ENCODE data around the gene SLC51A. TPM values are rescaled to one million over a fixed set of nuclear protein-coding genes. Genes with fewer than 3 reads are reported as not detected.

SLC51A gene
- total RNA-seq (2021; fragmentation: NEBNext Ultra II Directional; extraction: Animal tissue kit (Norgen Biotek cat#: 25700)), result 7.7 and 9.8 TPM in 2 replicates
- polyA plus RNA-seq (2011; rRNA removed), result 6.3 and 8.3 TPM in 2 replicates
- 6.1 TPM for polyA plus RNA-seq (2011; cell fraction: cytosol; rRNA removed)
- polyA plus RNA-seq (2011; cell fraction: nucleus; rRNA removed), result 16.9 TPM
- 12.4 to 16.0 TPM (median 13.1 TPM) in 4 replicates for polyA plus RNA-seq (2012, experiment 1 of 2)
- 9.8 TPM for polyA plus RNA-seq (2012, experiment 2 of 2)
- 16.6 TPM for polyA plus RNA-seq (2013, experiment 1 of 2)
- polyA plus RNA-seq (2013, experiment 2 of 2), result 17.1 TPM
- polyA minus RNA-seq (2011; rRNA and poly(A)+ RNA removed), result 4.7 and 6.5 TPM in 2 replicates
- 5.9 TPM for polyA minus RNA-seq (2011; cell fraction: cytosol; rRNA and poly(A)+ RNA removed)
- 6.0 TPM for polyA minus RNA-seq (2011; cell fraction: nucleus; rRNA and poly(A)+ RNA removed)
- long read RNA-seq, experiment 1, partial matches to known transcripts, result 0 of 4 reads
- long read RNA-seq, experiment 1, other reads (novel, unspliced or antisense), result 2 of 4 reads
- long read RNA-seq, experiment 2, partial matches to known transcripts, result 0 of 3 reads
- long read RNA-seq, experiment 2, other reads (novel, unspliced or antisense), result 2 of 3 reads

DNA sequence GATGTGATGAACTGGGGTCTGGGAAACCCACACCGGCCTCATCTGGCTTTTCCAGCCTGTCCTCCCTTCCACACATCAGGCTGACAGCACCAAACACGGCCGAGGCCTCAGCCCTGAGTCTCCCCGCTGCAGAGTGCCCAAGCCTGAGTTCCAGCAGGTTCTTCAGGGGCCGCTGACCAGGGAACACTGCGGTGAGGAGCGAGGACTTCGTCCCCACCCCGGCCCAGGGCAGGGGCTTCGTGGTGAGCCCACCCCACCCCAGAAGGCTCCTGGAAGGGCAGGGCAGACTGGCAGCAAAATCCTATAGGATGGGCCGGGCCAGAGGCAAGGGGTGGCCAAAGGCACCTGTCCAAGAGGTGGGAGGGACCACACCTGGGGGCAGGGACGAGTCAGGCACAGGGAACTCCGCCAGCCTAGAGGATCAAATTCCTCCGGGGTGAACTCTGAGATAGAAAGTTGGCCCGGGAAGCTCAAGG lies at the start of gene SLC51A:
SLC51A (plus strand) TSS at position 446 of the 476 bp plus-strand sequence. CDS start 179 bp downstream, outside the sequence.
- FAIRE-seq (no peak), DNase-seq (ENCODE audit: low read depth in 1 of 2, low spot score in 2 of 2) (peak in 1 of 2 experiments; percentile 80)
- Histone ChIP-seq H2BK5ac (ENCODE audit: low read depth, low read length) (peak within 1 kb of the TSS; percentile 75; the same call in 1 of the 2 replicates), H2BK12ac (ENCODE audit: low read depth, low read length) (peak within 1 kb of the TSS; percentile 68; the same call in 1 of the 2 replicates), H3K23me2 (ENCODE audit: low read depth, low read length) (peaks cover 2% of the 10 kb centered on the region; the same call in 1 of the 2 replicates), H3K79me2 (ENCODE audit: control insufficient read depth in 1 of 2, insufficient read depth in 2 of 2, low read length in 2 of 2) (no peaks in the 10 kb centered on the region), H3K9me3 (ENCODE audit: insufficient read depth in 2 of 2, low read depth in 1 of 2, low read length in 1 of 2) (no peaks in the 10 kb centered on the region), H3K79me1 (ENCODE audit: low read depth, low read length) (no peaks in the 10 kb centered on the region), H3K27ac (ENCODE audit: low read depth, low read length) (no peak within 1 kb of the TSS), H2BK15ac (ENCODE audit: low read length) (no peak within 1 kb of the TSS), H3K4me2 (ENCODE audit: insufficient read depth in 1 of 2, low read depth in 2 of 2, low read length in 2 of 2) (peak within 1 kb of the TSS; percentile 78 to 92), H3K14ac (ENCODE audit: insufficient read length) (peak within 1 kb of the TSS; percentile 38), H2AK5ac (ENCODE audit: low read depth, low read length) (no peak within 1 kb of the TSS), H2BK120ac (replicated peaks; ENCODE audit: low read depth, low read length) (no peak within 1 kb of the TSS), H4K5ac (ENCODE audit: insufficient read length, low read depth, low read length) (peak within 1 kb of the TSS; percentile 2), H3K27me3 (replicated peaks in 1 of 4; ENCODE audit: control insufficient read depth in 3 of 4, extremely low read depth in 1 of 4, insufficient read depth in 3 of 4, low read length in 3 of 4) (no peaks in the 10 kb centered on the region), H4K8ac (ENCODE audit: extremely low read depth, insufficient read depth, low read length) (peak within 1 kb of the TSS; percentile 45), H3K36me3 (ENCODE audit: control insufficient read depth in 2 of 4, insufficient read depth in 4 of 4, low read length in 3 of 4) (no peaks in the 10 kb centered on the region), H3K9ac (replicated peaks in 1 of 4; ENCODE audit: extremely low read depth in 1 of 4, low read depth in 3 of 4, low read length in 3 of 4) (peak within 1 kb of the TSS in 2 of 4 experiments; percentile 14 to 39; a peak in 2 of 7 replicates), H3K4me1 (replicated peaks in 1 of 4; ENCODE audit: control insufficient read depth in 3 of 4, insufficient read depth in 4 of 4, low read length in 3 of 4) (peaks cover 0 to 20% (median 13%) of the 10 kb centered on the region in 4 experiments; a peak in 6 of 7 replicates), H2BK20ac (ENCODE audit: low read length) (no peak within 1 kb of the TSS), H4K20me1 (replicated peaks in 1 of 2; ENCODE audit: control insufficient read depth in 1 of 2, insufficient read depth in 2 of 2, low read length in 2 of 2) (no peaks in the 10 kb centered on the region), H2AFZ (ENCODE audit: low read length) (peak within 1 kb of the TSS; percentile 82), H3K4ac (replicated peaks; ENCODE audit: insufficient read length, low read depth, low read length) (peak within 1 kb of the TSS; percentile 94), H4K91ac (replicated peaks; ENCODE audit: insufficient read length, low read length) (peak within 1 kb of the TSS; percentile 84), H3K56ac (replicated peaks; ENCODE audit: insufficient read length, low read depth, low read length) (no peak within 1 kb of the TSS), H3K23ac (ENCODE audit: insufficient read length) (no peak within 1 kb of the TSS), H3K18ac (ENCODE audit: extremely low read depth, low read length) (peak within 1 kb of the TSS; percentile 48), H3K4me3 (ENCODE audit: extremely low read depth in 1 of 4, insufficient read depth in 2 of 4, low read depth in 3 of 4, low read length in 4 of 4) (peak within 1 kb of the TSS; percentile 22 to 64 (median 53))
- TF ChIP-seq SIN3A (conservative IDR thresholded peaks at IDR 0.05 in 1 of 2, IDR thresholded peaks at IDR 0.05 in 1 of 2; ENCODE audit: low read depth in 1 of 2, low read length in 2 of 2) (0 out of 4 replicates have a peak, but pooled peaks of 1 of the 2 experiments have one; percentile 53), TBP (IDR thresholded peaks at IDR 0.05; ENCODE audit: low read depth, low read length) (0 out of 2 replicates have a peak, but pooled peaks have one; percentile 19), TAF1 (IDR thresholded peaks at IDR 0.05; ENCODE audit: low read depth, low read length) (0 out of 2 replicates have a peak, but pooled peaks have one; percentile 25), POLR2AphosphoS5 (IDR thresholded peaks at IDR 0.05; ENCODE audit: low read depth, low read length) (no peak)
- POLR2A ChIA-PET (ENCODE audit: partially characterized antibody), result interaction anchor here (1.4 to 3.9 kb wide), 3 partner anchors 9 to 20 kb away, joined by 3 to 15 read pairs (median 3); no protein-coding TSS in a partner anchor
- WGBS, 2 experiments (ENCODE audit: extremely low coverage in 1 of 2, insufficient coverage in 1 of 2, insufficient read length in 1 of 2, insufficient replicate concordance in 2 of 2, low coverage in 1 of 2, low lambda C conversion rate in 2 of 2, missing lambda C conversion rate in 1 of 2), result 34% methylated on average over 15 of the region's 15 CpGs; no CpG with 5 or more reads in 1 of the 2 experiments
- CTCF ChIA-PET (ENCODE audit: partially characterized antibody), result interaction anchor here (1.1 to 1.8 kb wide), 2 partner anchors 17 to 306 kb away, joined by 3 to 4 read pairs; no protein-coding TSS in a partner anchor
